Suprapubic skin (tissue), 4 donors: ENCODE measurements around the gene RIT1. TPM values are rescaled to one million over a fixed set of nuclear protein-coding genes. Genes with fewer than 3 reads are reported as not detected.

Source experiments
- DNase-seq, 2 donors: peaks; one replicate each; pipeline ENCODE4 v3.0.0-alpha.2; 2019; ENCODE audit warnings: low spot score in 2 of 2
- H3K27ac ChIP-seq: fragments of 200-600 bp; sonication (generic); one replicate; pipeline ENCODE4 v1.5.1; 2019
- H3K27me3 ChIP-seq: fragments of 200-600 bp; sonication (generic); one replicate; pipeline ENCODE4 v1.5.1; 2019
- H3K36me3 ChIP-seq: fragments of 200-600 bp; sonication (generic); one replicate; pipeline ENCODE4 v1.5.1; 2019
- H3K4me1 ChIP-seq: fragments of 200-600 bp; sonication (generic); one replicate; pipeline ENCODE4 v1.5.1; 2019
- H3K4me3 ChIP-seq: fragments of 200-600 bp; sonication (generic); one replicate; pipeline ENCODE4 v1.5.1; 2019; ENCODE audit warnings: mild to moderate bottlenecking
- H3K9me3 ChIP-seq: fragments of 200-600 bp; sonication (generic); one replicate; pipeline ENCODE4 v1.5.1; 2019
- EP300 ChIP-seq: sonication (generic); formaldehyde crosslinking; IDR thresholded peaks from one replicate; pipeline ENCODE4 v1.6.1; 2017; ENCODE audit warnings: antibody characterized with exemption
- POLR2A ChIP-seq, 2 donors: fragments of 450-650 bp; IDR thresholded peaks; one replicate each; pipeline ENCODE4 v1.6.1; 2017; ENCODE audit warnings: antibody characterized with exemption in 2 of 2, mild to moderate bottlenecking in 2 of 2, moderate library complexity in 2 of 2
- POLR2AphosphoS5 ChIP-seq, 3 donors: sonication (generic); formaldehyde crosslinking; IDR thresholded peaks; one replicate each; pipeline ENCODE4 v1.6.1; 2017; ENCODE audit warnings: antibody characterized with exemption in 3 of 3
- WGBS: methylation state at CpG from one replicate; pipeline ENCODE4 v1.1.5; 2018; 5-methylcytosine and 5-hydroxymethylcytosine counted together
- total RNA-seq, 4 donors: library from RNA; depleted of rRNA; stranded (reverse); fragments of >200 nt; gene quantifications; one replicate each; pipeline ENCODE4 v1.1.0, GENCODE V29; 2016
- TF ChIP-seq, protein P1 (sequence below), 2 donors: fragments of 200-600 bp in 1 of 2; fragments of 450-650 bp in 1 of 2; sonication (generic) in 1 of 2; IDR thresholded peaks; one replicate each; pipeline ENCODE4 v1.5.1; 2016 to 2019; ENCODE audit warnings: antibody characterized with exemption in 2 of 2, mild to moderate bottlenecking in 1 of 2, moderate library complexity in 1 of 2

The RIT1 gene
- total RNA-seq, 4 donors from 2014 or later = 18.1 to 30.8 (median 23.8) TPM

DNA sequence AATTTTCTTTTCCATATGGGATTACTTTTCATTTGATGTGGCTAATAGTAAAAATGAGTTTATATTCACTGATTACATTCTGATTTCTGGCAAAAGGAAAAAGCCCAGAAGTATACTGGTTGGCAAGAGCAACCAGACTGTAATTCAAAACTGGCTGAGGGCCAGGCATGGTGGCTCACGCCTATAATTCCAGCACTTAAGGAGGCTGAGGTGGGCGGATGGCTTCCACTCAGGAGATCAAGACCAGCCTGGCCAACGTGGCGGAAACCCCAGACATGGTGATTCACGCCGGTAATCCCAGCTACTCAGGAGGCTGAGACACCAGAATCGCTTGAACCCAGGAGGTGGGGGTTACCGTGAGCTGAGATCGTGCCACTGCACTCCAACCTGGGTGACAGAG lies 37.3 kb downstream of the RIT1 start:
- no peak for TF ChIP-seq EP300
- TF ChIP-seq POLR2AphosphoS5 (IDR thresholded peaks at IDR 0.05) = no peak
- TF ChIP-seq, protein P1, sequence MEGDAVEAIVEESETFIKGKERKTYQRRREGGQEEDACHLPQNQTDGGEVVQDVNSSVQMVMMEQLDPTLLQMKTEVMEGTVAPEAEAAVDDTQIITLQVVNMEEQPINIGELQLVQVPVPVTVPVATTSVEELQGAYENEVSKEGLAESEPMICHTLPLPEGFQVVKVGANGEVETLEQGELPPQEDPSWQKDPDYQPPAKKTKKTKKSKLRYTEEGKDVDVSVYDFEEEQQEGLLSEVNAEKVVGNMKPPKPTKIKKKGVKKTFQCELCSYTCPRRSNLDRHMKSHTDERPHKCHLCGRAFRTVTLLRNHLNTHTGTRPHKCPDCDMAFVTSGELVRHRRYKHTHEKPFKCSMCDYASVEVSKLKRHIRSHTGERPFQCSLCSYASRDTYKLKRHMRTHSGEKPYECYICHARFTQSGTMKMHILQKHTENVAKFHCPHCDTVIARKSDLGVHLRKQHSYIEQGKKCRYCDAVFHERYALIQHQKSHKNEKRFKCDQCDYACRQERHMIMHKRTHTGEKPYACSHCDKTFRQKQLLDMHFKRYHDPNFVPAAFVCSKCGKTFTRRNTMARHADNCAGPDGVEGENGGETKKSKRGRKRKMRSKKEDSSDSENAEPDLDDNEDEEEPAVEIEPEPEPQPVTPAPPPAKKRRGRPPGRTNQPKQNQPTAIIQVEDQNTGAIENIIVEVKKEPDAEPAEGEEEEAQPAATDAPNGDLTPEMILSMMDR (IDR thresholded peaks at IDR 0.05) = no peak
- TF ChIP-seq POLR2A (IDR thresholded peaks at IDR 0.05) = no peak
- DNase-seq = no peak
- Histone ChIP-seq H3K4me1 (no peaks in the 10 kb centered on the region), H3K27ac (no peak overlapping the region), H3K9me3 (no peaks in the 10 kb centered on the region), H3K4me3 (no peak overlapping the region), H3K36me3 (no peaks in the 10 kb centered on the region), H3K27me3 (no peaks in the 10 kb centered on the region)
- 70% methylated on average over 9 of the region's 9 CpGs for WGBS

DNA sequence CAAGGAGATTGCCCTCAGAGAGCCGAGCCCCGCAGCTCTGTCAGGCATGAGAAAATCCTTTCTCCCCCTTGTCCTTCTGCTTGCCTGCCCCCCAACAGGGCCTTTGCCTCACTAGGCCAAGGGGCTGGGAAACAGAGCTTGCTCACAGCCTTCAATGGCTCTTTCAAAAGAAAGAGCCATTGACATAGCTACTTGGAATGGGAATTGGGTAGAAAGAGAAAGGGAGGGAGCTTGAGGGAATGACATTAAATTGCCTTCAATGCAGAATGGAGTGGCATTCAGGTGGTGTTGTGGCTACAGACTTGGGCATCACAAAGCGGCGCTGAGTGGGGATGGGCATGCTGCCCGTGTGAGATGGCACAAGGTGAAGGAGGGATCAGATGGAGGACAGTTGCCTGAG lies 38.6 kb downstream of the RIT1 start:
- TF ChIP-seq EP300 = no peak
- TF ChIP-seq, protein P1 (IDR thresholded peaks at IDR 0.05) = no peak
- no peak for TF ChIP-seq POLR2AphosphoS5 (IDR thresholded peaks at IDR 0.05)
- no peak for TF ChIP-seq POLR2A (IDR thresholded peaks at IDR 0.05)
- no peak overlapping the region for H3K4me3 ChIP-seq
- no peaks in the 10 kb centered on the region for H3K27me3 ChIP-seq
- H3K36me3 ChIP-seq = no peaks in the 10 kb centered on the region
- DNase-seq = no peak
- no peaks in the 10 kb centered on the region for H3K9me3 ChIP-seq
- 89% methylated on average over 5 of the region's 5 CpGs for WGBS
- no peaks in the 10 kb centered on the region for H3K4me1 ChIP-seq
- no peak overlapping the region for H3K27ac ChIP-seq

DNA sequence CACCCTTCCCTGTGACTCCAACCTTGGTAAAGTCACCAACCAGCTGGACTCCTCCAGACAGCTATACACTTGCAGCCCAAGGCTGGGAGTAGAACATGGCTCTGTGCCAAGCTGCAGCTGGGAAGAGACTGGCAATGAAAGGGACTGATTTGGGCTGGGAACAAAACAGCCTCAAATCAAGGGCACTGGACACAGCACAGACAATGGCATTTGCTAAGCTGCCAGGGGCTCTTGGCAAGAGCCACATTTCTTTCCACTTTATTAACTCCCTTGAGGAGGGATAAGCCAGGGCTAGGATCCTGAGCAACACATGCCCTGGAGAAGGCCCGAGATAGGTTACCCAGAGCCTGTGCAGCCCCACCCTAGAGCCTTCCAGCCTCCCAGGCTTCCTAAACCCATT lies 39.8 kb downstream of the RIT1 start:
- no peak for TF ChIP-seq POLR2AphosphoS5 (IDR thresholded peaks at IDR 0.05)
- no peak for TF ChIP-seq EP300
- TF ChIP-seq, protein P1 (IDR thresholded peaks at IDR 0.05) = no peak
- no peak for TF ChIP-seq POLR2A (IDR thresholded peaks at IDR 0.05)
- Histone ChIP-seq H3K27me3 (no peaks in the 10 kb centered on the region), H3K4me3 (no peak overlapping the region), H3K36me3 (no peaks in the 10 kb centered on the region), H3K9me3 (no peaks in the 10 kb centered on the region), H3K4me1 (no peaks in the 10 kb centered on the region), H3K27ac (no peak overlapping the region)
- WGBS = no CpG with 5 or more reads among the region's 1 CpG
- no peak for DNase-seq

DNA sequence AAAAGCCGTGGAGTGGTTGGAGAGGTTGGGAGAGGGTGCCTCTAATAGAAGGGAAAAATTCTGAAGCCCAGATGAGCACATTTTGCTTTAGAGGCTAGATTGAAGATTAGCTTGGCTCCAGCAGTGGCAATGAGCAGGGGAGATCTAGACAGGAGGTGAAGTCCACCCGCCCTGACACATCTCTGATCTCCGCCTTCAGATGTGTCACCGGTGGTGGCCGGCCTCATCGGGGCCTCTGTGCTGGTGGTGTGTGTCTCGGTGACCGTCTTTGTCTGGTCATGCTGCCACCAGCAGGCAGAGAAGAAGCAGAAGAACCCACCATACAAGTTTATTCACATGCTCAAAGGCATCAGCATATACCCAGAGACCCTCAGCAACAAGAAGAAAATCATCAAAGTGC lies 43.4 kb downstream of the RIT1 start:
- H3K9me3 ChIP-seq = no peaks in the 10 kb centered on the region
- H3K27ac ChIP-seq = no peak overlapping the region
- TF ChIP-seq, protein P1 (IDR thresholded peaks at IDR 0.05) = no peak
- TF ChIP-seq EP300 (no peak), POLR2AphosphoS5 (IDR thresholded peaks at IDR 0.05) (no peak), POLR2A (IDR thresholded peaks at IDR 0.05) (no peak)
- no peaks in the 10 kb centered on the region for H3K27me3 ChIP-seq
- H3K4me1 ChIP-seq = no peaks in the 10 kb centered on the region
- 93% methylated on average over 8 of the region's 8 CpGs for WGBS
- DNase-seq = no peak
- no peaks in the 10 kb centered on the region for H3K36me3 ChIP-seq
- no peak overlapping the region for H3K4me3 ChIP-seq

DNA sequence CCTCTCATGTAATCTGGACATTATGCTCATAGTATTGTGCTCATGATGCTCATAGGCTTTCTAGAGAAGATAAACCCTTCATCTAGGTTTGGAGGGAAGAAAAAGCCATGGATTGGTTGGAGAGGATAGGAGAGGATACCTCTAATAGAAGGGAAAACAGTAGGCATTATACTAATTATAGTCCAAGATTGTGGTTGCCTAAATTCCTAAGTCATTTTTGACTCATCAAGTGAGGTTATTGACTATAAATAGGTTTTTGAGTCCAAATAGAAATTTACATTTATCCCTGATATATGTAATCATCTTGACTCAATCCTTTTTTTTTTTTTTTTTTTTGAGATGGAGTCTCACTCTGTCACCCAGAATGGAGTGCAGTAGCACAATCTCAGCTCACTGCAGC lies 46.8 kb downstream of the RIT1 start:
- DNase-seq = no peak
- TF ChIP-seq, protein P1 (IDR thresholded peaks at IDR 0.05) = no peak
- no peak for TF ChIP-seq POLR2AphosphoS5 (IDR thresholded peaks at IDR 0.05)
- no peak for TF ChIP-seq POLR2A (IDR thresholded peaks at IDR 0.05)
- no peak for TF ChIP-seq EP300
- Histone ChIP-seq H3K4me1 (peaks cover 13% of the 10 kb centered on the region), H3K27ac (no peak overlapping the region), H3K9me3 (no peaks in the 10 kb centered on the region), H3K27me3 (no peaks in the 10 kb centered on the region), H3K4me3 (no peak overlapping the region), H3K36me3 (no peaks in the 10 kb centered on the region)
